Measurements from ENCODE around the gene NAV1.

DNA sequence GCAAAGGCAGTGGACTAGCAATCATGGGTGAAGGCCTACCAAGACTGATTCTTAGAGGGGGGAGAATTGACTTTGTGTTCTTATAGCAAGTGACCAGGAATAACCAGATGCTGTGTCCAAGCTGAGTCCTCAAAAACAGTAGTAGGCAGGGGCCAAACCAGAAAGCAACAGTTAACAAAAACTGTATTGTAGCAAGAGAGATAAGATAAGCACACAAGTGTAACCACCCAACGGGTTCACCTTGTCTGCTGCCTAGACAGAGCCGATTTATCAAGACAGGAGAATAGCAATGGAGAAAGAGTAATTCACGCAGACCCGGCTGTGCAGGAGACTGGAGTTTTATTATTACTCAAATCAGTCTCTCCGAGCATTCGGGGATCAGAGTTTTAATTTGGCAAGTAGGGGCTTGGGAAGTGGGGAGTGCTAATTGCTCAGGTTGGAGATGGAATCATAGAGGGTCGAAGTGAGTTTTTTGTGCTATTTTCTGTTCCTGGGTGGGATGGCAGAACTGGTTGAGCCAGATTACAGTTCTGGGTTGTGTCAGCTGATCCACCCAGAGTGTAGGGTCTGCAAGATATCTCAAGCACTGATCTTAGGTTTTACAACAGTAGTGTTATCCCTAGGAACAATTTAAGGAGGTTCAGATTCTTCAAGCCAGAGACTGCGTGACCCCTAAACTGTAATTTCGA is 23.7 kb upstream of the NAV1 start:
- TF ChIP-seq, protein P1, sequence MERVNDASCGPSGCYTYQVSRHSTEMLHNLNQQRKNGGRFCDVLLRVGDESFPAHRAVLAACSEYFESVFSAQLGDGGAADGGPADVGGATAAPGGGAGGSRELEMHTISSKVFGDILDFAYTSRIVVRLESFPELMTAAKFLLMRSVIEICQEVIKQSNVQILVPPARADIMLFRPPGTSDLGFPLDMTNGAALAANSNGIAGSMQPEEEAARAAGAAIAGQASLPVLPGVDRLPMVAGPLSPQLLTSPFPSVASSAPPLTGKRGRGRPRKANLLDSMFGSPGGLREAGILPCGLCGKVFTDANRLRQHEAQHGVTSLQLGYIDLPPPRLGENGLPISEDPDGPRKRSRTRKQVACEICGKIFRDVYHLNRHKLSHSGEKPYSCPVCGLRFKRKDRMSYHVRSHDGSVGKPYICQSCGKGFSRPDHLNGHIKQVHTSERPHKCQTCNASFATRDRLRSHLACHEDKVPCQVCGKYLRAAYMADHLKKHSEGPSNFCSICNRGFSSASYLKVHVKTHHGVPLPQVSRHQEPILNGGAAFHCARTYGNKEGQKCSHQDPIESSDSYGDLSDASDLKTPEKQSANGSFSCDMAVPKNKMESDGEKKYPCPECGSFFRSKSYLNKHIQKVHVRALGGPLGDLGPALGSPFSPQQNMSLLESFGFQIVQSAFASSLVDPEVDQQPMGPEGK (CRISPR knock-in tag; IDR thresholded peaks at IDR 0.05; ENCODE audit: borderline replicate concordance), result no peak
- TF ChIP-seq, protein P2, sequence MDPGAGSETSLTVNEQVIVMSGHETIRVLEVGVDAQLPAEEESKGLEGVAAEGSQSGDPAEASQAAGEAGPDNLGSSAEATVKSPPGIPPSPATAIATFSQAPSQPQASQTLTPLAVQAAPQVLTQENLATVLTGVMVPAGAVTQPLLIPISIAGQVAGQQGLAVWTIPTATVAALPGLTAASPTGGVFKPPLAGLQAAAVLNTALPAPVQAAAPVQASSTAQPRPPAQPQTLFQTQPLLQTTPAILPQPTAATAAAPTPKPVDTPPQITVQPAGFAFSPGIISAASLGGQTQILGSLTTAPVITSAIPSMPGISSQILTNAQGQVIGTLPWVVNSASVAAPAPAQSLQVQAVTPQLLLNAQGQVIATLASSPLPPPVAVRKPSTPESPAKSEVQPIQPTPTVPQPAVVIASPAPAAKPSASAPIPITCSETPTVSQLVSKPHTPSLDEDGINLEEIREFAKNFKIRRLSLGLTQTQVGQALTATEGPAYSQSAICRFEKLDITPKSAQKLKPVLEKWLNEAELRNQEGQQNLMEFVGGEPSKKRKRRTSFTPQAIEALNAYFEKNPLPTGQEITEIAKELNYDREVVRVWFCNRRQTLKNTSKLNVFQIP (CRISPR knock-in tag; IDR thresholded peaks at IDR 0.05; ENCODE audit: borderline replicate concordance, low read depth), result no peak
- TF ChIP-seq GLIS3 (CRISPR knock-in tag; IDR thresholded peaks at IDR 0.05) (no peak), TOX (CRISPR knock-in tag; IDR thresholded peaks at IDR 0.05; ENCODE audit: borderline replicate concordance) (no peak), ISL1 (CRISPR knock-in tag; IDR thresholded peaks at IDR 0.05) (no peak), RARB (CRISPR knock-in tag; IDR thresholded peaks at IDR 0.05) (no peak), OSR1 (CRISPR knock-in tag; IDR thresholded peaks at IDR 0.05) (no peak), ESRRG (CRISPR knock-in tag; IDR thresholded peaks at IDR 0.05) (no peak), ARNTL (CRISPR knock-in tag; IDR thresholded peaks at IDR 0.05; ENCODE audit: borderline replicate concordance, low read depth) (no peak), ZNF8 (CRISPR knock-in tag; IDR thresholded peaks at IDR 0.05) (no peak), CSRNP3 (CRISPR knock-in tag; IDR thresholded peaks at IDR 0.05) (no peak)
- TF ChIP-seq, protein P3, sequence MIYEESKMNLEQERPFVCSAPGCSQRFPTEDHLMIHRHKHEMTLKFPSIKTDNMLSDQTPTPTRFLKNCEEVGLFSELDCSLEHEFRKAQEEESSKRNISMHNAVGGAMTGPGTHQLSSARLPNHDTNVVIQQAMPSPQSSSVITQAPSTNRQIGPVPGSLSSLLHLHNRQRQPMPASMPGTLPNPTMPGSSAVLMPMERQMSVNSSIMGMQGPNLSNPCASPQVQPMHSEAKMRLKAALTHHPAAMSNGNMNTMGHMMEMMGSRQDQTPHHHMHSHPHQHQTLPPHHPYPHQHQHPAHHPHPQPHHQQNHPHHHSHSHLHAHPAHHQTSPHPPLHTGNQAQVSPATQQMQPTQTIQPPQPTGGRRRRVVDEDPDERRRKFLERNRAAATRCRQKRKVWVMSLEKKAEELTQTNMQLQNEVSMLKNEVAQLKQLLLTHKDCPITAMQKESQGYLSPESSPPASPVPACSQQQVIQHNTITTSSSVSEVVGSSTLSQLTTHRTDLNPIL (CRISPR knock-in tag; IDR thresholded peaks at IDR 0.05; ENCODE audit: low read depth), result no peak
